Measurements from ENCODE around the gene MVB12A.

The MVB12A gene

DNA sequence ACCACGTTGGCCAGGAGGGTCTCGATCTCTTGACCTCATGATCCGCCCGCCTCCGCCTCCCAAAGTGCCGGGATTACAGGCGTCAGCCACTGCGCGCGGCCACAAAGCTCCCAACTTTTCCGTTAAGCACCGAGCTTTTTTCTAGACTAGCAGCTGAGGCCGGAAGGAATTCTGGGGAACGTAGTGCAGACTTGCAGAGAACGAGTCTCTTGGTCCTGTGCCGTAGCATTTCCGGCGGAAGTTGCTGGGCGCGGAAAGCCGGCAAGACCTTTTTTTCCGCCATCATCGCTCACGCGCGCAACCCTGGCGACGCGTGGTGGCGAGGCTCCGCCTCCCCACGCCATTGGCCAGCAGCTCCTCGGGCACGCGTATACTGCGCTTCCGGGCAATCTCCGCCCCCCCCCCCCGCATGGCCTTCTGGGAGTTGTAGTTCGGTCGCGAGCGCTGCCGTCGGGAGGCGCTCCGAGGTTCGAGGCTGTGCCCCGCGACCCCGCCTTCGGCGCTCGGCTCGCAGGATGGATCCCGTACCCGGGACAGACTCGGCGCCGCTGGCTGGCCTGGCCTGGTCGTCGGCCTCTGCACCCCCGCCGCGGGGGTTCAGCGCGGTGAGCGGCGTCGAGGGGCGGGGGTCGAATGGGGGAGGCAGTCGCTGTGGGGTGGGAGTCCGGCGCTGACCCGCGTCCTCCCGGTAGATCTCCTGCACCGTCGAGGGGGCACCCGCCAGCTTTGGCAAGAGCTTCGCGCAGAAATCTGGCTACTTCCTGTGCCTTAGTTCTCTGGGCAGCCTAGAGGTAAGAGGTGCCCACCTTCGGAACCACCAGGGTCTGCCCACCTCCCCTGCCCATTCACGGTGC lies at the start of gene MVB12A:
Gene MVB12A, plus strand, starts transcription at position 427 of the 854 bp plus-strand sequence. Its CDS starts 89 bp downstream, at position 516.
- DNase-seq = peak; percentile 99

DNA sequence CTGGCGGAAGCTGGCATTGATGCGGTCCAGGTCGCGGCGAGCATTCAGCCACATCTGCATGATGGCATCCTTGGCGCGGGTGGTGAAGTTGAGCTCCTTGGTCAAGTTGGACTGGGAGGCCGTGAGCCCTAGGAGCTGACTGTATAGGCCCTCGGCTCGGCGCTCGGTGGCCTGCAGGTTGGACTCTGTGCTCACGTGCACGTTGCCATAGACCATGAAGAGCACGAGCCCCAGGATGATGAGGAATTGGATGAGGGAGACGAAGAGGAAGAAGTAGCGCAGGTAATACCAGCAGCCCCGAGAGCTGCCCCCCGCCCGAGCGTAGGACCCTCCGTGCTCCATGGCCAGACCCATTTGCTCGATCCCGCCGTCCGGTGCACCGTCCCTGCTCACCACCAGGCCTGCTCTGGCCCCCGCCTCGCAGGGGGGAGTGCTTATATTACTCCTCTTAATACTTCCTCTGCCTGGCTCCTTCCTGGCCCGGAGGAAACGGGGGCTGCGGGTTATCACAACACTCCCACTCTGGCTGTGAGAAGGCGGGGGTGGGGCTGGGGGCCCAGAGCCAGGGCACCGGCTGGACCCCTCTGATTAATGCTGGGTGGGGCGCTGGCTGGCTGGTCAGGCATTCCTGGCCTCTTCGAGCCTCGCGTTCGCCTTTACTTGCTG lies 42.8 kb upstream of the MVB12A start, which contains the start of gene PLVAP:
Gene PLVAP, minus strand, starts transcription at position 408 of the 666 bp plus-strand sequence. Its CDS starts 54 bp downstream, at position 354.
- no peak for DNase-seq

DNA sequence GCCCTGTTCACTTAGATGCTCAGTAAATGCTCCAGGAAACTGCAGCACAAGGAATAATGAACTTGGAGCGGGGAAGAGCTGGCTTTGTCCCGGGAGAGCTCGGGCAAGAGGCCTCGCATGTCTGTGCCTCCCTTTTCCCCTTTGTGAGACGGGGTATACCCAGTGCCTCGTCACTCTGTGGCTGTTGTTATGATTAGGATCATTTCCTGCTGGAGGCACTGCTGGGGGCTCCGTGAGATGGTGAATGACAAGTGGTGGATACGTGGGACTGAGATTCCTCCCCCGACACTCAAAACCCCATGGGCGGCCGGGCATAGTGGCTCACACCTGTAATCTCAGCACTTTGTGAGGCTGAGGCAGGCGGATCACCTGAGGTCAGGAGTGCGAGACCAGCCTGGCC lies 41.6 kb upstream of the MVB12A start:
- DNase-seq = no peak

DNA sequence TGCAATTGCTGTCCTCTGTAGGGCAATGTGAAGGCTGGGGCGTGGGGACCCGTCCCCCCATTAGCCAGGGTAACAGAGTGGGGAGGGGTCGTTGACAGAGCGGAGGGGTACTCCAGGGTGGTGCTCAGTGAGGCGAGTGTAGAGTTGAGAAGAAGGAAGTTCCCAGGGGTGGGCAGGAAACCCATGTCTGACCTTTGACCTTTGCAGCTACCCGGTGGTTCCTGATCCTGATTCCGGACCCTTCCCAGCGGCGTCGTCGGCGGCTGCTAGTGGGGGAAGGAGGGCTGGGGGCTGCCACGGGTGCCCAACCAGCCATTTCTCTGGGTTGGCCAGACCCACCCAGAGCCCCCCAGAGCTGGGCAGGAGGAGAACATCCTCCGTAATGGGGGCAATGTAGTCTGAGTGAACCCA lies 40.6 kb upstream of the MVB12A start:
- DNase-seq = no peak

DNA sequence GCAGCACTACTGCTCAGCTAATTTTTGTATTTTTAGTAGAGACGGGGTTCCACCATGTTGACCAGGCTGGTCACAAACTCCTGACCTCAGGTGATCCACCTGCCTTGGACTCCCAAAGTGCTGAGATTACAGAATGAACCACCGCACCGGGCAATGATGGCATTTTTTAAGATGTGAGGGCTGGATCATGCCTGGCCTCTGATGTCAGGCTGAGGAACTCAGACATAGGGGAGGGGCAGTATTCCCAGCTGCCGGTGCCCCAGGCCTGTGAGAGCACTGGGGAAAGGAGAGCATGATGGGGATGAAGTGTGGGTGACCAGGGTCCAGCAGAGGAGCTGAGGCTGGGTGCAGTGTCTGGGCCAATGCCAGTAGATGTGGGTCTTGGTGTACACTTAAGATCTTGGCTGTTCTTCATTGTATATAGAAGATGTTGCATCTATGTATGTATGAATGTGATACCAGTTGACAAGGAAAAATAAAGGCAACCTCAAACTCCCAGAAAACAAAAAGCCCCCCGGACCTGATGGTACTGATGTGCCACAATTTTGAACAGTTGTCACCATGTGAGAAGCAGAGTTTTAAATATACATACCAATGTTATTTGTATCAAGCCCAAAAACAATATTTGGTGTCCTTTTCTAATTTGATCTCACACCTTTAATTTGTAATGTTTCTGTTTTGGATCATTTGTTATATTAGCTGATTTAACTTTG lies 39.3 kb upstream of the MVB12A start:
- DNase-seq = no peak

DNA sequence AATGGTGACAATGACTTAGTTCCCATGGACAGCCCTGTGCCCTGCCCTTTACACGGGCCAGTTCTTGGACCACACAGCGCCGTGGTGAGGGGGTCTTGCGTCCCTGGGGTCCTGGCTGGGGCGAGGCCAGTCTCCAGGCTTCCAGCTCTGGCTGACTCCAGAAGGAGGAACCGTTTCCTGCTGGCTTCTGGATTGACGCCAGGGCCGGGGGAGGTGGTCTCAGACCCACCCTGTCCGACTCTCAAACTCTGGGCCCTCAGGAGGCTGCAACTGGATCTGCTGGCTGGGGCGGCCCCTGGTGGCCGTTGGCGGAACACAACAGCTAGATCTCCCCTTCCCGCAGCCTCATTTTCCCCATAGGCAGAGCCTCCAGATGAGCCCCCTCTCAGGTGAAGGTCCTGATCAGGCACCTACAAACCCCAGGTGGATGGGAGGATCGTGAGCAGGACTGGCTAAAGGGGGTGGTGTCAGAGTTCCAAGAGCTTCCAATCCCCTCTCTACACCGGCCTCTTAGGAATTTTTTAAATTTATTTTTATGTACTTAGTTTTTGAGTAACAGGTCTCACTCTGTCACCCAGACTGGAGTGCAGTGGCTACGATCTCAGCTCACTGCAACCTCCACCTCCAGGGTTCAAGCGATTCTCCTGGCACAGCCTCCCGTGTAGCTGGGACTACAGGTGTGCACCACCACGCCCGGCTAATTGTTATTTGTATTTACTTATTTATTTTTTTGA lies 33.8 kb upstream of the MVB12A start:
- DNase-seq = peak; percentile 28

DNA sequence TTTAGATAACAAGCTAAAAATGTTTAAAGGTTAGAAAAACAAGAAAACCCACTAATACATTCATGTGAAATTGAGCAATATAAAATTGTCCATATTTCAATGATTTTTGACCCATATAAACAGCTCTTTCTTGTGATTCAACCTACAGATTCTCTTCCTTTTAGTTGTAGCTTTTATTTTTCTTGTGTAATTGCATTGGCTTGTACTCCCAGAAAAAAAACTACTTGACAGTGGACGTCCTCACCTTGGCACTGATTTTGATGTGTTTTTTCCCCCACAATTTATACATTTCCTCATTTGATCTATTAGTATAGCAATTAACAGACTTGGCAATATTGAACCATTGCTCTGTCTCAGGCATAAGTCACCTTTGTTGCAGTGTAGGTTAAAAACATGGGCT lies 30.6 kb upstream of the MVB12A start:
- DNase-seq = no peak

DNA sequence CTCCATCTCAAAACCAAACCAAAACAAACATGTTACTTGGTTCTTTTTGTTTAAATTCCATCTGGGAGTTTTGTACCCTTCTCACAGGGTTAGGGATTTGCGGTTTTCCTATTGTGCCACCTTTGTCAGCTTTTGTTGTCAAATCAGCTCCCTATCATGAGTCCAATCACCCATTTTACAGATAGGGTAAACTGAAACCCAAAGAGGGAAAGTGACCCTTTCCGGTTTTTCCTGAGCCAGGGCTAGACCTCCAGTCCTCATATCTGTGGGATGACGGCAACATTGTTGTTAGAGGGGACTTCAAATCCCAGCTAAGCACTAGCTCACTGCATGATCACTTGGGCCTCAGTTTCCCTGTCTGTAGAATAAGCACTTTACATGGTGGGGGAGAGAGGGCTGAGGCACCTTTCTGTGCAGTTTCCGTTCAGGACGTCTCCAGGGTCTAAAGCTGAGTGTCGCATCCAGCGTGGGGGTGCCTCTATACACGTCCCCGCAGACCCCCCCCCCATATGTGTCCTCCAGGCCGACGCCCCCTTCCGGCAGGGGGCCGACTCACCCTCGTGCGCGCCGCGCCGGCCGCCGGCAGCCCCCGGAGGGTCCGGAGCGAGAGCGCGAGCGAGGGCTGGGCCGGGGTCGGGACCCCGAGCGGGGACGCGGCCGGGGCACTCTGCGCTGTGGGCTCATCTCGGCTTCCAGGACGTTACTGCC lies 29.7 kb upstream of the MVB12A start:
- no peak for DNase-seq

DNA sequence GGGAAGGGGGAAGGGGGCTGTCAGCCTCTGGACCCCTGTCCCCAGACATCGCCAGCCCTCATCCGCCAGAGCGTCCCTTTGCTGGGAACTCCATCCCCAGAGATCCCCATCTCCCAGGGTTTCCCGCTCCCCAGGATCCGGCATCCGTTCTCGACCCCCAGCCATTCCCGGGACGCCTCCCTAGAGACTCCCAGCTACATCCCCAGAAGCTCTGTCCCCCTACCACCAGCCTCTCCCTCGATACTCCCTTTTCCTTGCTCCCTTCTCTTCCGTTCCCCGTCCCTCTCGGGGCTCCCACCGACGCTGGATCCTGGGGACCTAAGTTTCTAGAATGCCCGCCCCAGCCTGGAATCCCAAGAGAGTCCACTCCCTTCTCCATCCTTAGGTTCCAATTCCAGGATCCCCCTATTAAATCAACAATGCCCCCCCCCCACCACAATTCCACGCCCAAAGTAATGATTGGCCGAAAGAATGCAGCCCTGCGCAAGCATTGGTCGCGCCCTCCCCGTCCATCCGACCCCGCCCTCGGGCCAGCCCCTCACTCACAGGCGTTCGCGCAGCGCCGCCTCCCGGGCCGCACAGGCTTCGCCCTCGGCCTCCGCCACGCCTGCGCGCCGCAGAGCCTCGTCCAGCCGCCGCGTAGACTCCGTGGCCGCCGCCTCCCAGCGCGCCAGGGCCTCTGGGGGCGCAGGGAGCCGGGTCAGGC lies 29.0 kb upstream of the MVB12A start:
- DNase-seq = peak; percentile 89

DNA sequence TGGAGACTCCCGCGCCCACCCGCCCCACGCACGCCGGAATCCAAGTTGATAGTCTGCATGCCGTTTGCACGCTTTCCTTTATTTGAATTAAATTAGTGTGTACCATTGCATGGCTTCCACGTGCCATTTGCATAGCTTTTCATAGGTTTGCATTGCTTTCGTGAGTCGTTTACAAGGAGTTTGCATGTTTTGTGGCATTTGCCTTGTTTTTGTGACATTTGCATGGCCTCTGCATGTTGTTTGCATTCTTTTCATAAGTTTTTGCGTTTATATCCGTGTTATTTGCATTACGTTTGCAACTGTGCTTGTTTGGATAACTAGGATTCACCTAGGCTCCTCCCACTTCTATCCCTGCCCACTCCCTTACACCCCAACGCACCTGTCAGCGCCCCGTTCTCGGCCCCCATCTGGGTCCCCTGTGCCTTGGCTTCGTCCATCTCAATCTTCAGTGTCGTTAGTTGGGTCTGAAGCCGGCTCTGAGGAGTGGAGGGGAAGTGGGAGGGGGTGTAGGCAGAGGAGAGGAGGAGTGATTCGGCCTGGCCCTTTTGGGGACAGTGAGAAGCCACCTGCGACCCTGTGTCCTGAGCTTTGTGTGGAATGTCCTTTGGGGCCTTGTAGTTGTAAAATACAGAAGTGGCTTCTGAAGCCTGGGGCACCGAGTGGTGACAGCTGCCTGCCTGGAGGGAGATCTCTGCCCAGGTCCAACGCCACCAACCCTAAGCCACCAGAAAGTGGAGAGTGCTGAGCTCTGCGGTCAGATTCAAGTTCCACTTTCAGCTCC lies 28.3 kb upstream of the MVB12A start:
- DNase-seq = no peak

DNA sequence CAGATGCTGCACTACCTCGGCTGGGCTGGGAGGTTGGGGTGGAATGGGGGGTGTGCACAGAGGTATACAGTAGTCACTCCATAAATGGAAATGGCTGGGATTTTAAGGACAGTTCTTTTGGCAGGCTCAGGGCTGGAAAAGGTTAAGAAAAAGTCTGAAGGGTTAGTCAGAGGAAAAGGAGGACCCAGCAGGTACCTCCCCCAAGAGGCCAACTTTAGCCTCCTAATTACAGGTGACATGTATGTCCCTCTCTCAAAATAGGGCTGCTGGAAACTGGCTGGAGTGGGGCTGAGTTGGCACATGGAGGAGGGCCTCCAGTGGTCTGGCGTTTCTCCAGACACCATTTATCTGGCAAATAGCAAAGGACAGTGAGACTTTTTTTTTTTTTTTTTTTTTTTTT lies 26.8 kb upstream of the MVB12A start:
- DNase-seq = no peak

DNA sequence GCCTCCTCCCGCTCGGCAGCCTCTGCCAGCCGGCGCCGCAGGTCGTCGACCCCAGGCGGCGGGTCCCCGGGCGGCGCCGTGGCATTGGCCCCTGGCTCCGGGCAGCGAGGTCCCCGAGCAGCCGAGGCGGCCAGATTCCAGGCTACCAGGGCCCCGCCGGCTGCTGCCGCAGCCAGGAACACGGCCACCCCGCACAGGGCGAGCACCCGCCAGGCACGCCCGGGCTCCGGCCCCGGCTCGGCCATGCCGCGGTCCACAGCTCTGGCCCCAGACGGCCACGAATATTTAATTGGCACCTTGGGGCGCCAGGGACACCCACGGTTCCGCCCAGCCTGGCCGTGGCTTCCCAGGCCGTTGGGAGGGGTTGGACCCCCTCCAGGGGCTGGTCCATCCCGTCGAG lies 25.9 kb upstream of the MVB12A start, which contains the start of gene CCDC194:
Gene CCDC194, minus strand, starts transcription at position 283 of the 400 bp plus-strand sequence. Its CDS starts 38 bp downstream, at position 245.
- no peak for DNase-seq

DNA sequence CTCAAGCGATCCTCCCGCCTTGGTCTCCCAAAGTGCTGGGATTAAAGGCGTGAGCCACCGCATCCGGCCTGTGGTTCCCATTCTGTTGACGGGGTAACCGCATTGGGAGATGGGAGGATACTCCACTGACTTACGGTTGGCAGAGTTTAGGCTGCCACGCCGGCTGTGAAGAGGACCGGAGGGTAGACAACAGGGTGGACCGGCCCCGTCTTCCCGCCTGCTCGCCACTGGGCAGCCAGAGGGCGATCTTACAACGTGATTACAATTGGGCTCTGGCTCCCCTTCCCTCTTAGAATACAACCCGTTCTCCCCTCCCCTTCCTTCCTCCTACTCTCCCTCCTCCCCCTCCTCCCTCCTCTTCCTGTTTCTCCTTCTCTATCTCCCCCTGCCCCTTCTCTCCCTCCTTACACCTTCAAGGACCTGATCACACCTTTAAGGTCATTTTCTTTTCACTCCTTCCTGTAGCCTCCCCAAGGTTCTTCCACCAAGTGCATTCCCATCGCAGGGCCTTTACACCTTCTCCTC lies 24.9 kb upstream of the MVB12A start:
- peak; percentile 71 for DNase-seq

DNA sequence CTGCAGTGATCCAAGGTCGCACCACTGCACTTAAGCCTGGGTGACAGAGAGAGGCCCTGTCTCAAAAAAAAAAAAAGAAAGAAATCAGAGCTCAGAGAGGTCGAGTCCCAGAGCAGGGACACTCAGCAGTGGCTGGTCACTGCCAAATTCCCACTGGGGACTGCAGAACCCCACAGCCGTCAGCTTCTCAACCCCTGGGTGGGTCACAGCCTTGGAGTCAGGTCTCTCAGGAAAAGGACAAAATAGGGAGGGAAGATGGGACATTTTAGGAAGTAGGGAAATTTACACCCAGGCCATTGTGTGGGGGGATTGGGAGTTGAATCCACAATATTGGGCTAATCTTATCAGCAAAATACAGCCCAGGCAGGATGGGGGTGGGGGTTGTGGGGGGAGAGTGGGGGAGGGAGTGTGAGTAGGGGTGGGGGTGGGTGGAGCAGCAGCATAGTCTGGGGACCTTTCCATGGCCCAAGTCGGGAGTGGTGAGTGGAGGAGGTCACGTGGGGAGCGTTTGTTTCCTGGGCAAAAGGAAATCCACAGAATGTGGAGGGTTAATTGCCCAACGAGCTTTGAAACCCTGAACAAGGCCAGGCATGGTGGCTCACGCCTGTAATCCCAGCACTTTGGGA lies 20.8 kb upstream of the MVB12A start:
- DNase-seq = no peak

DNA sequence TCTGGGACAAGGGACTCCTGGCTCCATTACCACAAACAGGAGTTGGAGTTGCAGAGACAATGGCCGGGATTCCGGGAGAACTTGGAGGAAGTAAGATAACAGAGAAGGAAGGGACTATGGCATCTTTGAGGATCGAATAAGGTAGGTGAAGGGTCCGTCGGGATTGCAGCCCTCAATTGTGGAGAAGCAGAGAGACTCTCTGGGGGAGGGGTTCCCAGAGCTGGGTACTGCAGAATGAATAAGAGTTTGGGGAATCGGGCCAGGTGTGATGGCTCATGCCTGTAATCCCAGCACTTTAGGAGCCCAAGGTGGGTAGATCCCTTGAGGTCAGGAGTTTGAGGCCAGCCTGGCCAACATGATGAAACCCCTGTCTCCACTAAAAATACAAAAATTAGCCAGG lies 18.2 kb upstream of the MVB12A start:
- DNase-seq = no peak

DNA sequence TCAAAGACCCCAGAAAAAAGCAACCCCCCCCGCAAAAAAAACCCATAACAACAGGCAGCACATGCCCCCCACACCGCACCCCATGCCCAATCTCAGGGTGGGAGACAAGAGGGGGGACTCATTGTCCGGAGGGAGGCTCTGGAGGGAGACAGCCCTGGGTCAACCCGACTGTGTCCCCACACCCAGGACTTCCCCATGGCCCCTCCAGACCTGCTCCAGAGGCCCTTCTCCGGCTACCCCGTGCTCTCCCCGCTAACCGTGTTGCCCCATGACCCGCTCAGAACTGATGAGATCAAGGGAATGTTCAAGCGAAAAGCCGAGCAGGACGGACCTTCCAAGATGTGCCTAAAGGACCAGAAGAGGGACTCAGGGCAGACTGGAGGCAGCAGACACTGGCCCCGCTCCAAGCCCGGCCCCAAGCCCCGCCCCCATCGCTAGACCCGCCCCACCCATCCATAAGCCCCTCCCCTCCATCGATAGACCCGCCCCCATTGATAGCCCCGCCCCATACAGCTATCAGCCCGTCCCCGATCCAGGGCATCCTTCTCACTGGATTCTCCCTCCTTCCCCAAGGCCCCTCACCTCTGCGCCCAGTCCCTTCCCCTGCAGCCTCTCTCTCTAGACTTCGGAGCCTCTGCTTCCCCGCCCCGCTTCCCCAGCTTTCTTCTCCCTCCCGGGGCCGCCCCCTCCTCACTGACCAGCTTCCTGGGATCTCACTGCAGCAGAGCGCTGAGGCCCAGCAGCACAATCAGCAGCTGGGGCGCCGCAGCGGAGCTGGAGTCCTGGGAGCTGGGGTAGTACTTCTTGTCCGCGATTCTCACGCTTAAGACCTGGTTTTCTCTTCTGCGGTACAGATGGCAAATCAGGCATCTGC lies 16.6 kb upstream of the MVB12A start:
- no peak for DNase-seq

DNA sequence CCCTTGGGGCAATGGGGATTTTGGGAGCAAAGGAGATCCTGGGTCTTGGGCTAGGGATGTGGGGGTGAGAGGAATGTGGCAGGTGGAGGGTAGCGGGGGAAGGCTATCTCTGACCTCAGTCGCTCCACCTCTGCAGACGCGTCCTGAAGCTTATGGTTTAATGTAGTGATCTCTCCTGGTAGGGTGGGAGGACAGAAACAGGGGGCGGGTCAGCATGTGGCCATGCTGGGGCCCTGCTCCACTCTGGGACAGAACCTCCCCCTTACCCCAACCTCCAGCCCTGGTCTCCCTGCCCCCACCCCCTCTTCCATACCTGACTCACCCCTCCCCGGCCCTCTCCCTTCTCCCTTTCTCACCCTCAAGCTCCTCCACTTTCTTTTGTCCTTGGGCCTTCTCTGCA lies 15.8 kb upstream of the MVB12A start:
- DNase-seq = no peak

DNA sequence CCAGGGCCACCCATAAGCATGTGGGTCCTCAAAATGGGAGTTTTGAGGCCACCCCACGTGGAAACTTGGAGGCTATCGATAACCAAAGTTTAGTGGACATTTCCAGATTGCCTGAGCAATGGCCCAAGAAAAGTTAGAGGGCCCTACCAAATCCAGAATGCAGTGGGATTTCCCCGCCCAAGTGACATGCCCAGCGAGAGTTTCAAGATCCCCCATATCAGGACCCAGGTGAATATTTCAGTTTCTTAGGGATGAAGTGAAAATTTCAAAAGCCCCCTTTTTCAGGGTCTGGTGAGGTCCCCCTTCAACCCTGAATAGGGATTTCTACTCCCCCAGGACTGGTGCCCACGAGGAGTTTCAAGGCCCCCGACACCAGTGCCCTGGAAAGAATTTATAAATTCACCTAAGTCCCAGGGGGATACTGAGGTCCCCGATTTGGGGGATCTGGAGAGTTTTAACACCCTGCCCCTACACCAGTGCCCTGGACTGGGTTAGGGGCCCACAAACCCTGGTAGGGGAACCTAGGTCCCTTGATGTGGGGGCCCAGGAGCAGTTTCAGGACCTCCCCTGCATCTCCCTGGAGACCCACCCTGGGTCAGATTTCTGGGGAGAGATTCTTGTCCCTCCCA lies 15.1 kb upstream of the MVB12A start:
- no peak for DNase-seq

Measured in HCEC 1CT (cell line).